Activated CD8-positive, alpha-beta T cell treated with anti-CD3 and anti-CD28 coated beads for 36 hours (primary cell): ENCODE results near the gene ZNF580. TPM values are rescaled to one million over a fixed set of nuclear protein-coding genes. Genes with fewer than 3 reads are reported as not detected.

Experiments used
- ATAC-seq: fragments of 200-7000 bp; cut with Tn5 transposase; one replicate; pipeline ENCODE4 v1.10.0; 2021; ENCODE audit warnings: mild to moderate bottlenecking, moderate library complexity
- CTCF ChIA-PET: fragments of 350-600 bp; sonication (Branson Sonifier 250); formaldehyde crosslinking; loops from one replicate; lab custom pipeline; 2021; ENCODE audit warnings: antibody characterized with exemption; lab: Charles Lee
- POLR2A ChIA-PET: fragments of 350-600 bp; sonication (Branson Sonifier 250); formaldehyde crosslinking; loops from one replicate; lab custom pipeline; 2021; ENCODE audit warnings: antibody characterized with exemption; lab: Charles Lee
- DNase-seq: peaks from one replicate; pipeline ENCODE4 v3.0.0-alpha.2; 2020
- H3K27ac Mint-ChIP-seq: one replicate; pipeline ENCODE4 v1.8.0; 2021; ENCODE audit warnings: mild to moderate bottlenecking, mixed read lengths
- H3K27me3 Mint-ChIP-seq: one replicate; pipeline ENCODE4 v1.8.0; 2021; ENCODE audit warnings: mixed read lengths
- H3K36me3 Mint-ChIP-seq: one replicate; pipeline ENCODE4 v1.8.0; 2021; ENCODE audit warnings: low read depth, mixed read lengths
- H3K4me1 Mint-ChIP-seq: one replicate; pipeline ENCODE4 v1.8.0; 2021; ENCODE audit warnings: low read depth, mixed read lengths
- H3K4me3 Mint-ChIP-seq: one replicate; pipeline ENCODE4 v1.8.0; 2021; ENCODE audit warnings: mild to moderate bottlenecking, moderate library complexity, mixed read lengths
- H3K9me3 Mint-ChIP-seq: one replicate; pipeline ENCODE4 v1.8.0; 2021; ENCODE audit warnings: mixed read lengths
- CTCF ChIP-seq: fragments of 200-600 bp; IDR thresholded peaks from one replicate; pipeline ENCODE4 v1.8.0; 2022; ENCODE audit warnings: antibody characterized with exemption, mild to moderate bottlenecking
- intact Hi-C: fragments of 100-400 bp; cut with micrococcal nuclease; formaldehyde crosslinking; loops from one replicate; pipeline ENCODE4 v1.10.0; 2022
- total RNA-seq, 2 experiments: library from RNA; stranded (reverse); gene quantifications; one replicate each; pipeline ENCODE4 v1.2.3, GENCODE V29; 2021

The ZNF580 gene
- total RNA-seq, 2 experiments from 2014 or later, result 24.8 to 26.2 TPM

DNA sequence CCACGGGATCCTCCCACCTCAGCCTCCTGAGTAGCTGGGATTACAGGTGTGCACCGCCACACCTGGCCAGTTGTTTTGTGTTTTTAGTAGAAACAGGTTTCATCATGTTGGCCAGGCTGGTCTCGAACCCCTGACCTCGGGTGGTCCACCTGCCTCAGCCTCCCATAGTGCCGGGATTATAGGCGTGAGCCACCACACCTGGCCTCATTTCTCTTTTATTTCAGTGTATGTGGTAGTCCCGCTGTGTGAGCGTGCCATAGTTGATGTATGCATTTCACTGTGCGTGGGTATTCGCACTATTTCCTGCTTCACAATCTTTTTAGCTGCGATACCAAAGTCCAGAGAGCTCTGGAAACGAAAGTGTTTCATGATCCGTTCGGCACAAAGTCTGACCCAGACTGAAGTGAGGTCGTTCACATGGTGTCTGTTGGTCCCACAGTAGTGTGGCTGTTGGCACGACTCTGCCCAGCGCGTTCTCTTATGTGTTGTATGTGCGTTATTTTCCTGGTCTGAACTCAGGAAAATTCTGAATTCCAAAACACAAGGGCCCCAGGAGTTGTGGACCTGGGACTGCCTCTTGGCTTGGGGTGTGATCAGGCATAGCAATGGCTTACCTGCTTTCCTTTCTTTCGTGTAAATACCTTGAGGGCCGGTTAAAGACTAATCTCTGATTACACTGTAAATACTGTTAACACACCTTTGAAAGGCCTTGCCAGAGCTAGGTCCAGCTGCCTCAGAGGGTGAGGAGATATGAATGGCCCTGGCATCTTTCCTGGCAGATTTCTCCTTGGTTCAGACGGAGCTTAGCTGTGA, 42.9 kb downstream of the ZNF580 start:
- TF ChIP-seq CTCF, result no peak
- Mint-ChIP-seq H3K36me3 (peaks cover 18% of the 10 kb centered on the region), H3K4me3 (no peak overlapping the region), H3K9me3 (no peaks in the 10 kb centered on the region), H3K27me3 (no peaks in the 10 kb centered on the region), H3K4me1 (peaks cover 28% of the 10 kb centered on the region), H3K27ac (no peak overlapping the region)
- intact Hi-C loops, result no loop called here
- ATAC-seq (no peak), DNase-seq (no peak)
- ChIA-PET POLR2A (no interaction called here), CTCF (no interaction called here)

DNA sequence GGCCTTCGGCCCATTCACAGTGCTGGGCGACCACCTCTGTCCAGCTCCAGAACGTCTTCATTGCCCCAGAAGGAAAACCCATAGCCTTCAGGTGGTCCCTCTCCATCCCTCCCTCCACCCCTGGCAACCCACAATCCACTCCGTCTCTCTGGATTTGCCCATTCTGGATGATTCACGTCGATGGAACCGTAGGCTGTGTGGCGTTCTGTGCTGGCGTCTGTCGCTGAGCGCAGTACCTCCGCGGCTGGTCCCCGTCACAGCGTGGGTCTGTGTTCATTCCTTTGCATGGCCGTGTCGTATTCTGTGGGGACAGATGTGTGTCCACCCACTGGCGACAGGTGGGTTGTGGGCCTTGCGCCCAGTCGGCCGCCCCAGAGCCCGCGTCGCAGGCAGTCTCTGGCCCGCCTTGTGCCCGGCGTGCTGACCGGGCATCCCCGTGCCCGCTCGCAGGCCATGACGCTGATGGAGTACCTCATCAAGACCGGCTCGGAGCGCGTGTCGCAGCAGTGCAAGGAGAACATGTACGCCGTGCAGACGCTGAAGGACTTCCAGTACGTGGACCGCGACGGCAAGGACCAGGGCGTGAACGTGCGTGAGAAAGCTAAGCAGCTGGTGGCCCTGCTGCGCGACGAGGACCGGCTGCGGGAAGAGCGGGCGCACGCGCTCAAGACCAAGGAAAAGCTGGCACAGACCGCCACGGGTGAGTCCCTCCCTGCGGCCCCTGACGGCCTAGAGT, 44.3 kb downstream of the ZNF580 start:
- H3K27ac Mint-ChIP-seq, result no peak overlapping the region
- ATAC-seq, result no peak

DNA sequence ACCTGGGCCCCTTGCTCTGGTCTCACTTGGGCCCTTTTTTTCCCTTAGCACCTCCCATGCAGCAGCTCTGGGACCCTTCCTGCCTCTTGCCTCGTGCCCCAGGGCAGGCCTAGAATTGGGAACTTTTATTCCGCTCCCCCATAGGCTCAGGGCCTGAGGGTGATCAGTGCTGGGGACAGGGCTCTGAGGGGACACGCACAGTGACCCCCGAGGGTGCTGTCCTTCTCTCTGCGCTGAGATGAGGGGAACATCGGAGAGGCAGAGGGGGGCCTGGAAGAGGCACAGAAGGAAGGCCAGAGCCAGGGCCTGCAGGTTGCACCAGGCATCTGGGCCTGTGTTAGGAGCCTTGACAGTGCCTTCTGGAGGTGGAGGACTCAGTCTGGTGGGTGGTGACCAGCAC, 45.0 kb downstream of the ZNF580 start:
- no peaks in the 10 kb centered on the region for H3K9me3 Mint-ChIP-seq
- ChIA-PET POLR2A (no interaction called here), CTCF (no interaction called here)
- TF ChIP-seq CTCF, result no peak
- peaks cover 11% of the 10 kb centered on the region for H3K4me1 Mint-ChIP-seq
- no peak overlapping the region for H3K4me3 Mint-ChIP-seq
- H3K27me3 Mint-ChIP-seq, result no peaks in the 10 kb centered on the region
- ATAC-seq, result no peak
- peaks cover 9% of the 10 kb centered on the region for H3K36me3 Mint-ChIP-seq
- no peak overlapping the region for H3K27ac Mint-ChIP-seq
- DNase-seq, result no peak
- intact Hi-C loops, result no loop called here

More for the DNA sequence above, 44.3 kb downstream of the ZNF580 start:
- intact Hi-C loops, result no loop called here
- Mint-ChIP-seq H3K4me3 (no peak overlapping the region), H3K9me3 (no peaks in the 10 kb centered on the region), H3K36me3 (peaks cover 9% of the 10 kb centered on the region), H3K4me1 (peaks cover 13% of the 10 kb centered on the region), H3K27me3 (no peaks in the 10 kb centered on the region)
- TF ChIP-seq CTCF, result no peak
- no peak for DNase-seq
- POLR2A ChIA-PET, result no interaction called here
- CTCF ChIA-PET, result no interaction called here

DNA sequence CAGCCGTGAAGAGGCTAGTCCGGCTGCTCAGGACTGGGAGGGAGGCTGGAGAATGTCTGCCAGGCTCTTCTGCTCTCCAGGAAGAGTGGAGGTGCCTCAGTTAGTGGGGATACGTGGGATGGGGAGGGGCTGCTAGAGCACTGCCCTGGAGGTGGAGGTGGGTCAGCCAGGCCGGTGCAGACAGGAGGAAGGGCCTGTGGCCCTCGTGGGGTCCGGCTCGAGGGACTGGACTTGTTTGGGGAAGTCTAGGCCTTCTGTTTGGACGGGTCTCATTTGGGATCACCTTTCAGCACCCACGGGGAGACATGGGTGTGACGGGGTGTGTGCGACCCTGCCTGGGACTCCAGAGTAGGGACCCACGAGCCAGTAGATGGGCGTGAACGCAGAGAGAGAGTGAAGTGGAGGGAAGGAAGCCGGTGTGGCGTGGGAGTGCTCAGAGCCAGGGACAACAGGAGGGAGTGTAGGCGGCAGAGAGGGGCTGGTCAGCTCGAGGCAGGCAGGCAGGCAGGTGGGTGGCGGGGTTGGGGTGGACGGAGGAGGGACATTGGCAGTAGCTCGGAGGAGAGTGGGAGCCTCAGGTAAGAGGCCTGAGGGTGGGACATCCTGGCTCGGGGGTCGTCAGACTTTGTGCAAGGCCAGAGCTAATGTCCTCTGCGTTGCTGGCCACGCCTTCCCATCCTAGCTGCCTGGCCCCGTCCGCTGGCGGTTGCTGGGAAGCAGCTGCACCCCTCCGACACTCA, 45.7 kb downstream of the ZNF580 start:
- no peak overlapping the region for H3K27ac Mint-ChIP-seq

More for the DNA sequence above, 45.7 kb downstream of the ZNF580 start:
- Mint-ChIP-seq H3K4me3 (no peak overlapping the region), H3K36me3 (peaks cover 8% of the 10 kb centered on the region), H3K9me3 (no peaks in the 10 kb centered on the region), H3K27me3 (no peaks in the 10 kb centered on the region), H3K4me1 (peaks cover 11% of the 10 kb centered on the region)
- no peak for TF ChIP-seq CTCF
- ChIA-PET CTCF (no interaction called here), POLR2A (no interaction called here)
- no peak for DNase-seq
- intact Hi-C loops, result no loop called here
- ATAC-seq, result no peak
